Renal pelvis (tissue), 4 donors: Measurements from ENCODE around the gene MYO5C. TPM values are rescaled to one million over a fixed set of nuclear protein-coding genes. Genes with fewer than 3 reads are reported as not detected.
"Not testable (repeated sequence)": the region's sequence is repeated elsewhere in the genome, so short reads cannot be mapped to it uniquely, and the experiment has no call there.

ENCODE experiments used
- DNase-seq: peaks from one replicate; pipeline ENCODE4 v3.0.0-alpha.2; 2013
- polyA plus RNA-seq, 3 donors: library from polyadenylated mRNA; unstranded; fragments of 120-200 nt; gene quantifications; one replicate each; pipeline ENCODE4 v1.2.1, GENCODE V29; 2013; ENCODE audit not compliant: insufficient read length in 3 of 3

The MYO5C gene
- polyA plus RNA-seq, 3 donors: 18.9 to 31.9 (median 26.0) TPM

DNA sequence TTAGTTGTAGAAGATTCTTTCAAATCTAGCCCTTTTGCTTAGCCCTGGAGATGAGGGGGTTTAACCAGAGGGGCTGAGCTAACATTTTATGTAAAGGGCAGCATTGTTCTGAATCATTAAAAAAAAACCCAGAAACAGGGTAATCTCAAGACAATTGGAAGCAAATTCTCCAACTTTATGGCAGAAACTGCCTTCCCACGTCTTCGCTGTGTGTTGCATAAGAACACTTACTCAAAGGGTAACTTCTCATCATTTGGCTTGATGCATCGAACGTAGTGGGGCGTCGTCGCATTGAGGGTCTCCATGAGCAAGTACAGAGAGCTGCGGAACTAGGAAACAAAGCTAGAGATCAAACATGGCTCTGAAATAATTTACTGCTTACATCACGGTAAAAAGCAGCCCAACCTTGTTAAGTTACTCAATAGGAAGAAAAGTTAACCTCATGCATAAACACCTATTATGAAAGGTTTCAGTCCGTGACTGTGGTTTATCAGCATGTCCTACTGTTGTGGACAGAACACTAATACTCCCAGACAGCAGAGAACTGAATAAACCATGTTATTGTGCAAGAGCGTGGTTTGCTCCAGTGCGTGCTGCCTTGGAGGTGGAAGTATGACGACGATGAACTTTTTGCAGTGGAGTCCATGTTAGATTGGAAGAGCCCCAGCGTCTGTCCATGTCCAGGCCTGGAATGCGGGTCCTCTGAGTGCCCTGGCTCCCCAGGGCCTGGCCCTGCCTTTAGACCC lies 48.7 kb downstream of the MYO5C start:
- DNase-seq: no peak

DNA sequence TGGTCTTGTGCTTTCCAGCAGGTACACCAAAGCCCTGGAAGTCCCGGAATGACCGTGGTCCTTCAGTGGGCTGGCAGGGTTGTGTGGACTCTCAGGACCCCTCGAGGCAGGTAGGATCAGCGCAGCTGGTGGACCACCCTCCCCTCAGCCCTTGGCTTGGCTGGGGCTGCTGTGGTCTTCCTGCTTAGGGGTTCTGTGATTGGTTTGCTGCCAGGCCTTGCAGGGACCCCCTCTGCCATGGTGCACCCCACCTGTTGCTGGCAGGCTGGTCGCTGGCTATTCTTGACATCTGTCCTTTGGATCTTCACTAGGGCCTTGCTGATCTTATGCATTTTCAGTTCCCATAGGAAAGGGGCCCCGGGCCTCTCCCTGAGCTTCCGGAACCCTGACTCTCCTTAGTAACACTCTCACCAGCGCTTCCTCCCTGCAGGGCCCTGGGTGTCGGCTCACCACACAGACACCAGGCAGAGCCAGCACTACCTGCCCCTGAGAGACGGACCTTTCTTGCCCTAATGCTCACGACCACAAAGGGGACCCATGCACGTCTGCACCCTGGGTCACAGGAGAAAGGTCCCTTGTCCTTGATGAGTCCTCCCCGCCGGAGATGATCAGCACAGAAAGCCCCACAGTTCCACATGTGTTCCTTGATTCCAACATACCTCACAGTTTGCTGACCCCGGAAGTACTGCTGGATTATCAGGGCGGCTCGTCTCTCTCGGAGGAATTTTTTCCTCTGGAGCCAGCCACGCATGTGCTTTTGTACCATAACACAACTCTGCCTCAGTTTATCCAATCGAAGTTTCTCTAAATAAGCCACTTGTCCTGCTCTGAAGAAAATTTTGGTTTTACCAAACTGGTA lies 51.7 kb downstream of the MYO5C start:
- DNase-seq: no peak

- no peak for DNase-seq
Observed at GRCh38 chr15:52243286-52243685, 52.3 kb downstream of the MYO5C start.

GRCh38 chr15:52241489-52241888 lies 54.1 kb downstream of the MYO5C start:
- no peak for DNase-seq

GRCh38 chr15:52240166-52240565 lies 55.4 kb downstream of the MYO5C start:
- DNase-seq: no peak

DNA sequence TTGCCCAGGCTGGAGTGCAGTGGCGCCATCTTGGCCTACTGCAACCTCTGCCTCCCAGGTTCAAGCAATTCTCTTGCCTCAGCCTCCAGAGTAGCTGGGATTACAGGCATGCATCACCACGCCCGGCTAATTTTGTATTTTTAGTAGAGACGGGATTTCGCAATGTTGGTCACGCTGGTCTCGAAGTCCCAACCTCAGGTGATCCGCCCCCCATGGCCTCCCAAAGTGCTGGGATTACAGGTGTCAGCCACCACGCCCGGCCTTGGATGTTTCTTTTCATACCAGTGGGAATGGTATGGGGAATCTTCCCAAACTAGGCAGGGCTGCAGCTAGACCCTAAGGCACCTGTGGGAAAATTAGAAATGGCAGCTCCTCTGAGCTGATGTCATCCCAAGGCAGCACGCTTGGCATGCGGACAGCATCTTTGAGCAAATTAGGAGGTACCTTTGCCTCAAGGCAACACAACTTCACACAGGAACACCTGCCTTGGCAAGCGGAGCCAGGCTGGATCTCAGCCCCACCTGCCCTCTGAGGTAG lies 56.5 kb downstream of the MYO5C start:
- DNase-seq: not testable (repeated sequence)

DNA sequence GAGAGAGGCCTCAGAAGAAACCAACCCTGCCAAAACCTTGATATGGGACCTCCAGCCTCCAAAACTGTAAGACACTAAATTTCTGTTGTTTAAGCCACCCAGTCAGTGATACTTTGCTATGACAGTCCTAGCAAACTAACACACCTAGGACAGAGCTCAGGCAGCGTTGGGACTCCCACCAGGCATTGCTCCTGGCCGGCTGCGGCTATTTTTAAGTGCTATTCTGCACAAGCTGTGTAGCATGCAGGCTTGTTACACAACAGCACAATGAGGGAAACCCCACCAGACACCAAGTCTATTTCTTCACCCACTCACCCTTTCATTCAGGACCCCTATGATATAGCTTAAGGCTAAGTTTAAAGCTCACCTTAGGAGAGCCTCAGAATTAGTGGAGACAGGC lies 57.5 kb downstream of the MYO5C start:
- no peak for DNase-seq

- DNase-seq: no peak
Observed at GRCh38 chr15:52236013-52236412, 59.6 kb downstream of the MYO5C start.

- DNase-seq: no peak
Observed at GRCh38 chr15:52234596-52235541, 60.7 kb downstream of the MYO5C start.

DNA sequence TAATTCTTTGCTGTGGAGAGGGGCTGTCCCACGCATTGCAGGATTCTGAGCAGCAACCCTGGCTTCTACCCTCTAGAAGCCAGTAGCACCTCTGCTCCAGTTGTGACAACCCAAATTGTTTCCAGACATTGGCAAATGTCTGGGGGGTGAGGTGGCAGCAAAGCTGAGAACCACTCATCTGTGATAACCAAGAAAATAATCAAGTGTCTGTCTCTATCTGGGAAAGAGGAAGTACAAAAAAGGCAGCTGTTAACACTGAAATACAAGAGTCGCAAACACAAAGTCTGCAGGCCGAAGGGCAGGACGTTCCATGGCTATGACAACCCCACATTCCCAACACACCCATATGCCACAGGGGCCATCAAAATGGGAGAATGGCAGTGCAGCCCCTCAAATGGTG lies 62.2 kb downstream of the MYO5C start:
- no peak for DNase-seq

DNA sequence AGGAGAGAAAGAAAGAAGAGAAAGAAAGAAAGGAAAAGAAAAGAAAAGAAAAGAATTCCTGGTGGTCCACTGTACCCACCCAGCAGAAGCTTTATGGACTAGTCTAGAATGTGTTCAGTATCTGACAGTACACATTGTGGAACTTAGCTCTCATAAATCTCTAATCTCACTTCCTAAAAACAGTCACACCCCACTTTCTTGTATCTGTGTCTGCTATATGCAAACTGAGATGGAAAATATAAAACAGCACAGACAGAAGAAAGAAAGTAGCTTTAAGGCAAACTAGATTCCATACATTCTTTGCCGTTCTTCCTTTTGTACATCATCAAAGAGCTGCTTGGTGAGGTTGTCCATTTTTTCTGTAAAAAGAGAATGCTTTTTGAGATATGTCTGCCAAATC lies 63.3 kb downstream of the MYO5C start:
- no peak for DNase-seq

DNA sequence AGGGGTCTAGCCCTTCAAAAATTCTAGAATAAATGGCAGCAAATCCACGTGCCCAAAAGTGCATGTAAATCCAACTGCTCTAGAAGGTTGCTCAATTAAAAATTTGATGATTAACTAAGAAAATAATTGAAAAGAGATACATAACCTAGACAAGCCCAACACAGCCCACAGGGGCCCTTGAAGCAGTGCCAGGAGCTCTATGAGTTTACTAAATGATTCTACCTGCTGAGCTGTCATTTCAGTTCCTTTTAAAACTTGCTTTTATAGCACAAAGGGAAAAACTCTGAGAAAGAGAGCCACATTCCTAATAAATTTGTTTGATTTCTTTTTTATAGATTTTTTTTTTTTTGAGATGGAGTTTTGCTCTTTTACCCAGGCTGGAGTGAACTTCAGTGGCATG lies 65.5 kb downstream of the MYO5C start:
- DNase-seq: no peak

DNA sequence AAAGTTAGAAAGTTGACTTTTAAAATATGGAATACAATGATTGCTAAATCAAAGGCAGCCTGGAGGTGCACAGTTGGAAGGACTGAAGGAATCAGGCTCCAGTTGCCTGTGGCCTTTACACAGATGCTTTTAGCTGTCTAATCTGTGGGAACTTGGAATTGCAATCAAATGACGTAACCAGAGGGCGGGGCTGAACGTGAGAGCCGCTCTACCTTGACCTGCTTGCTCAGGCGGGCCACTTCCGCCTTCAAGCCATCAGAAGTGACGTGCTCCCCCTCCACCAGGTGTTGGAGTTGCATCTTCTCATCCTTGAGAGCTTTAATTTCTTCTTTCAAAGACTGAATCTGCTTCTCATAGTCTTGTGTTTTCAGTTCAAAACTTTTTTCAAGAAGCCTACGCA lies 66.7 kb downstream of the MYO5C start:
- DNase-seq: peak; percentile 72

GRCh38 chr15:52227456-52227855 lies 68.1 kb downstream of the MYO5C start:
- DNase-seq: peak; percentile 58

DNA sequence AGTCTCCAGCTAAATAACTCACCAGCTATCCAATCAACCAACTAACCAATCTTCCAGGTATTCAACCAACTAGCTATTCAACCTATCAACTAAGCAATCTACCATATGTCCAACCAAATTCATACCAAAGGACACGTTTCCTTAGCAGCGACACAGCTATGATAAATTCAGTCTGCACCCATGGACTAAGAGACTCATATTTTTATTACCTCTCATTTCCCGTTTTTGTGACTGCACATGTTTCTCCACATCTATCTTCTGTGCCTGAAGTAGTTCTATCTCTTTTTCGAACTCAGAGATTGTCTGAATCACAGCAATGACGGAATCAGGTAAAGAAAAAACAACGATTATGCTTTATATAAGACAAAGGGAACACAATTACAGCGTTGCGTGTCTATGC lies 70.4 kb downstream of the MYO5C start:
- DNase-seq: no peak

- DNase-seq: no peak
Observed at GRCh38 chr15:52224211-52224610, 71.4 kb downstream of the MYO5C start.

DNA sequence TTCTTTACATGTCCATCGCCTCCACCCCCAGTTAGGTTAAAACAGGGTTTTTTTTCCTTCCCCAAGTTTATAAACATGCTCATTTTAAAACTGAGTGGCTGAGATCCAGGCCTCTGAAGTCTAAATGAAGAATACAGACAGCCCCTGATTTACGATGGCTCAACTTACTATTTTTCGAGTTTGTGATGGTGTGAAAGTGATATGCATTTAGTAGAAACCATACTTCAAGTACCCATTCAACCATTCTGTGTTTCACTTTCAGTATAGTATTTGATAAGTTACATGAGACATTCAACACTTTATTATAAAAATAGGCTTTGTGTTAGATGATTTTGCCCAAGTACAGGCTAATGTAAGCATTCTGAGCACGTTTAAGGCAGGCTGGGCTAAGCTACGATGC lies 73.9 kb downstream of the MYO5C start:
- peak; percentile 48 for DNase-seq

DNA sequence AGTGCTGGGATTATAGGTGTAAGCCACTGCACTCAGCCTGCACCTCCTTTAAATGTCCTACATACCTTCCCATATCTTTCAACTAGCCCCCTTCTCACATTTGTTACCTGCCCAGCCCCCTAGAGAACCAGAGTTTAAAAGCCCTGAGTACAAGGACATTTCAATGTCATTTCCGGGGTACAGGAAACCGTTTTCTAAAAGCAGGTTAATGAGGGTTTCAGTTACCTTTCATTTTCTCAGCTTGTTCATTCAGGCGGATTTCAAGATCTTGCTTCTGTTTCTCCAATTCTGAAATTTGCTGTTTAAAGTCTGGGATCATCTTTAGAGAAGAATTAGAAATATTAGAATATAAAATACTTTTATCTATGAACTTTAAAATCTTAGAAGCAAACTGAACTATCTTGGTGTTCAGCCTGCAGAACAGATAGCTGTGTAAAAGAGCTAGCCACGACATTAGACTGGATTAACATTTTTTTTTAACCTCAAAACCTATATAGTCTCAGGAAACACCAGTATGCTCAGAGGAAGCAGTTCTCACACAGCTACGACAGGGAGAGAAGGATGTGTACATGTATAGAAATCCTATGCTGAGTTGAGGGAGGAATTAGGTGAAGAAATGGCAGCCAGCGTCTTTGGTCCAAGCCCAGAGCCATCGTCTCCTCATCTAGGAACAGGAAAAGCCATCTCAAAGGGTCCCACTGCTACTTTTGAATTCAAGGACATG lies 74.5 kb downstream of the MYO5C start:
- DNase-seq: no peak

- DNase-seq: no peak
Observed at GRCh38 chr15:52220251-52220650, 75.4 kb downstream of the MYO5C start.

DNA sequence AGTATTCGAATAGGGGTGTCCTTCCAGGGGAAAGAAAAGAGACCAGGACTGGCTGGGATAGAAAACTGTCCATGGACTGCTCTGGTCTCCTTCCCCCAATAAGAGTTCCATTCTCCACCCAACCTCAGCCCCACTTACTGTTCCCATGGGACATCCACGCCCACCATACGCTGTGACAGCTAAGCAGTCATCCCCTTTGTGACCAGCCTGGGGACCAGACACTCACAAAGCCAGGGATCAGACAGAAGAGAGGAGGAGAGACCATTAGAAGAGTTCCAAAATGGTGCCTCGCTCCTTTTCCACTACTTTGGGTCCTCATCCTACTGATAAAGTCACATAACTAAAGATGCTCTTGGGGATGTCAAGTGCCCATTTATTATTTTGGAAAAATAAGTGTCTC lies 76.8 kb downstream of the MYO5C start:
- no peak for DNase-seq

DNA sequence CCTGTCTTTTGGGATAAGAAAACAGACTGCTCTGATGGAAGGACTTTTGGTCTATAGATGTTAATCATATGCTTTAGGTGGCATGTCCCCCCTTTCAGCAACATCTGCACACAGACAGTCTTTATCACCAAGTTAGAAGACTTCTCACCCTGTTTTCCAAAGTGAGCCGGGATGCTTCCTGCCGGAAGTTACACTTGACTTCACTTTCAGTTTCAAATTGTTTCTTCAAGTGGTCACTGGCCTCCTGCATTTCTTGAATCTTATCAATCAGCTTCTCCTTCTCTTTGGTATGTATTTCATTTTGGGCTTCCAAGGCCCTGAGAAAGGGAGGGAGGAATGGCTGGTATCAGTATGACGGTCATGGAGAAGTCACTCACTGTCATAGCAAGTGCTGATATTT lies 77.2 kb downstream of the MYO5C start:
- DNase-seq: no peak
